Testis (tissue), 3 donors: Measurements from ENCODE around the gene CELSR1. TPM values are rescaled to one million over a fixed set of nuclear protein-coding genes. Genes with fewer than 3 reads are reported as not detected.
"Not testable (repeated sequence)": the region's sequence is repeated elsewhere in the genome, so short reads cannot be mapped to it uniquely, and the experiment has no call there.

Source experiments
- DNase-seq: peaks from one replicate; pipeline ENCODE4 v3.0.0-alpha.2; 2019
- H3K27ac ChIP-seq, 2 donors: fragments of 200-600 bp; sonication (generic); one replicate each; pipeline ENCODE4 v1.5.1; 2019
- H3K27me3 ChIP-seq: fragments of 200-600 bp; sonication (generic); one replicate; pipeline ENCODE4 v1.5.1; 2019
- H3K36me3 ChIP-seq: fragments of 200-600 bp; sonication (generic); one replicate; pipeline ENCODE4 v1.5.1; 2017; ENCODE audit warnings: low read depth; ENCODE audit errors: missing control alignments
- H3K4me1 ChIP-seq: fragments of 200-600 bp; sonication (generic); one replicate; pipeline ENCODE4 v1.5.1; 2019
- H3K4me3 ChIP-seq, 2 donors: fragments of 200-600 bp; sonication (generic); one replicate each; pipeline ENCODE4 v1.5.1; 2017 to 2019
- H3K9me3 ChIP-seq: fragments of 200-600 bp; sonication (generic); one replicate; pipeline ENCODE4 v1.5.1; 2017
- CTCF ChIP-seq, 3 experiments: fragments of 450-650 bp in 2 of 3; fragments of 200-600 bp in 1 of 3; sonication (generic) in 1 of 3; IDR thresholded peaks; one replicate each; pipeline ENCODE4 v1.5.1; 2016 to 2019; ENCODE audit warnings: antibody characterized with exemption in 3 of 3, mild to moderate bottlenecking in 2 of 3, moderate library complexity in 1 of 3
- POLR2A ChIP-seq: fragments of 450-650 bp; IDR thresholded peaks from one replicate; pipeline ENCODE4 v1.6.1; 2017; ENCODE audit warnings: antibody characterized with exemption, mild to moderate bottlenecking, moderate library complexity
- WGBS, 2 donors: methylation state at CpG; one replicate each; pipeline ENCODE4 v1.1.5; 2018; 5-methylcytosine and 5-hydroxymethylcytosine counted together
- intact Hi-C: fragments of 100-400 bp; cut with DNase I; formaldehyde crosslinking; loops from one replicate; pipeline ENCODE4 v1.15.1; 2023; ENCODE audit warnings: low total_unique reads
- polyA plus RNA-seq: library from polyadenylated mRNA; stranded (reverse); fragments of 350-450 nt; fragmentation: Illumina TruSeq; extraction: RNeasy Lipid Tissue Mini Kit (QIAGEN cat#74804); gene quantifications from one replicate; pipeline ENCODE4 v1.2.3, GENCODE V29; 2014; ENCODE audit warnings: low read depth, low replicate concordance; ENCODE audit not compliant: insufficient read depth
- total RNA-seq, 2 donors: library from RNA; depleted of rRNA; stranded (reverse); fragments of >200 nt; gene quantifications; one replicate each; pipeline ENCODE4 v1.2.3, GENCODE V29; 2016

Gene CELSR1
- total and polyA plus RNA-seq, 3 donors from 2014 or later, result 5.6 to 21.5 (median 13.8) TPM

GRCh38 chr22:46397514-46397913, 139.9 kb downstream of the CELSR1 start:
- H3K4me1 ChIP-seq, result no peaks in the 10 kb centered on the region
- no peak for DNase-seq
- H3K27me3 ChIP-seq, result no peaks in the 10 kb centered on the region
- 54 to 73% methylated on average over 4 to 18 of the region's 18 CpGs for WGBS, 2 donors
- no peaks in the 10 kb centered on the region for H3K9me3 ChIP-seq
- H3K27ac ChIP-seq, result no peak overlapping the region
- intact Hi-C loops, result no loop called here
- no peaks in the 10 kb centered on the region for H3K36me3 ChIP-seq
- no peak overlapping the region for H3K4me3 ChIP-seq
- no peak for TF ChIP-seq CTCF (IDR thresholded peaks at IDR 0.05)
- TF ChIP-seq POLR2A, result no peak

- 75 to 76% methylated on average over 5 of the region's 5 CpGs for WGBS, 2 donors
- H3K36me3 ChIP-seq, intact Hi-C loops, DNase-seq, H3K27ac ChIP-seq, H3K9me3 ChIP-seq, H3K4me3 ChIP-seq, H3K4me1 ChIP-seq, H3K27me3 ChIP-seq: not testable (repeated sequence)
These were observed 140.4 kb downstream of the CELSR1 start for GRCh38 chr22:46397049-46397448.

GRCh38 chr22:46395145-46395544, 142.3 kb downstream of the CELSR1 start:
- H3K27ac ChIP-seq, result no peak overlapping the region
- 92 to 97% methylated on average over 12 to 13 of the region's 13 CpGs for whole genome bisulfite sequencing, 2 donors
- no peaks in the 10 kb centered on the region for H3K4me1 ChIP-seq
- H3K9me3 ChIP-seq, result no peaks in the 10 kb centered on the region
- no peaks in the 10 kb centered on the region for H3K27me3 ChIP-seq
- intact Hi-C loops, result no loop called here
- no peaks in the 10 kb centered on the region for H3K36me3 ChIP-seq
- TF ChIP-seq POLR2A (no peak), CTCF (IDR thresholded peaks at IDR 0.05) (no peak)
- no peak overlapping the region for H3K4me3 ChIP-seq
- DNase-seq, result no peak

GRCh38 chr22:46394622-46395021, 142.8 kb downstream of the CELSR1 start:
- no peaks in the 10 kb centered on the region for H3K36me3 ChIP-seq
- TF ChIP-seq POLR2A, result no peak
- H3K27me3 ChIP-seq, result no peaks in the 10 kb centered on the region
- no peaks in the 10 kb centered on the region for H3K4me1 ChIP-seq
- H3K9me3 ChIP-seq, result no peaks in the 10 kb centered on the region
- 92 to 93% methylated on average over 6 to 14 of the region's 14 CpGs for WGBS, 2 donors
- DNase-seq, result no peak
- H3K4me3 ChIP-seq, result no peak overlapping the region
- intact Hi-C loops, result no loop called here
- no peak overlapping the region for H3K27ac ChIP-seq

GRCh38 chr22:46393873-46394272, 143.5 kb downstream of the CELSR1 start:
- H3K9me3 ChIP-seq, result no peaks in the 10 kb centered on the region
- no peak for TF ChIP-seq CTCF (IDR thresholded peaks at IDR 0.05)
- TF ChIP-seq POLR2A, result no peak
- H3K4me3 ChIP-seq, result no peak overlapping the region
- no peaks in the 10 kb centered on the region for H3K36me3 ChIP-seq
- intact Hi-C loops, result no loop called here
- no peak overlapping the region for H3K27ac ChIP-seq
- no peaks in the 10 kb centered on the region for H3K27me3 ChIP-seq
- 78 to 85% methylated on average over 14 of the region's 14 CpGs for WGBS, 2 donors
- no peak for DNase-seq
- H3K4me1 ChIP-seq, result no peaks in the 10 kb centered on the region

GRCh38 chr22:46392137-46392844, 145.1 kb downstream of the CELSR1 start:
- H3K9me3 ChIP-seq, result no peaks in the 10 kb centered on the region
- 93 to 94% methylated on average over 13 to 16 of the region's 16 CpGs for WGBS, 2 donors
- no peak overlapping the region for H3K27ac ChIP-seq
- H3K36me3 ChIP-seq, result no peaks in the 10 kb centered on the region
- intact Hi-C loops, result no loop called here
- no peak for DNase-seq
- TF ChIP-seq POLR2A, result no peak
- TF ChIP-seq CTCF (IDR thresholded peaks at IDR 0.05), result no peak
- no peaks in the 10 kb centered on the region for H3K4me1 ChIP-seq
- no peak overlapping the region for H3K4me3 ChIP-seq
- no peaks in the 10 kb centered on the region for H3K27me3 ChIP-seq
